Measurements from ENCODE around the gene NTPCR. TPM values are rescaled to one million over a fixed set of nuclear protein-coding genes. Genes with fewer than 3 reads are reported as not detected.

Gene NTPCR
- total RNA-seq, 4 donors from 2014 or later = 24.6 to 37.1 (median 28.4) TPM

DNA sequence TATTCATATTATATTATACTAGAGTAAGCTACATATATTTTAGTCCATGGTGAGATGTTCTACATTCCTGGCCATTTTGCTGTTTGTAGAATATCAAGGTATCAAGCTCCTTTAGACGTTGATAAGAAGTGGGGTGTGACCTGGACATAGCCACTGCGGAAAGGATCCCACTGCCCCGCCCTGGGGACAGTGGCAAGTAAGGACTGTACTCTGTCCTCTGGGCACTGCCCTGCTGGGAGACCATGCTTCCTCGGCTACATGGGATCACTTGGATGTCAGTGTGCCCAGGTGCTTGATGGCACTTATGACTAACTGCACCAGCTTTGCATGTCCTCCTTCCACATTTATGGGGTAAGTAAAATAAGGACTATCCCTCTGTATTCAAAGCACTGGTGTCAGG is 46.3 kb upstream of the NTPCR start:
- WGBS, 2 donors (ENCODE audit: low coverage in 1 of 2) = 83 to 89% methylated on average over 4 of the region's 4 CpGs
- Histone ChIP-seq H3K36me3 (no peaks in the 10 kb centered on the region), H3K27me3 (no peaks in the 10 kb centered on the region), H3K4me3 (no peak overlapping the region), H3K27ac (no peak overlapping the region), H3K4me1 (peaks cover 0 to 16% (median 3%) of the 10 kb centered on the region in 3 donors), H3K9me3 (no peaks in the 10 kb centered on the region)
- TF ChIP-seq, protein P1, sequence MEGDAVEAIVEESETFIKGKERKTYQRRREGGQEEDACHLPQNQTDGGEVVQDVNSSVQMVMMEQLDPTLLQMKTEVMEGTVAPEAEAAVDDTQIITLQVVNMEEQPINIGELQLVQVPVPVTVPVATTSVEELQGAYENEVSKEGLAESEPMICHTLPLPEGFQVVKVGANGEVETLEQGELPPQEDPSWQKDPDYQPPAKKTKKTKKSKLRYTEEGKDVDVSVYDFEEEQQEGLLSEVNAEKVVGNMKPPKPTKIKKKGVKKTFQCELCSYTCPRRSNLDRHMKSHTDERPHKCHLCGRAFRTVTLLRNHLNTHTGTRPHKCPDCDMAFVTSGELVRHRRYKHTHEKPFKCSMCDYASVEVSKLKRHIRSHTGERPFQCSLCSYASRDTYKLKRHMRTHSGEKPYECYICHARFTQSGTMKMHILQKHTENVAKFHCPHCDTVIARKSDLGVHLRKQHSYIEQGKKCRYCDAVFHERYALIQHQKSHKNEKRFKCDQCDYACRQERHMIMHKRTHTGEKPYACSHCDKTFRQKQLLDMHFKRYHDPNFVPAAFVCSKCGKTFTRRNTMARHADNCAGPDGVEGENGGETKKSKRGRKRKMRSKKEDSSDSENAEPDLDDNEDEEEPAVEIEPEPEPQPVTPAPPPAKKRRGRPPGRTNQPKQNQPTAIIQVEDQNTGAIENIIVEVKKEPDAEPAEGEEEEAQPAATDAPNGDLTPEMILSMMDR (IDR thresholded peaks at IDR 0.05) = no peak
- no peak for TF ChIP-seq EP300 (IDR thresholded peaks at IDR 0.05)
- TF ChIP-seq POLR2A (IDR thresholded peaks at IDR 0.05) = no peak
- no peak for TF ChIP-seq POLR2AphosphoS5 (IDR thresholded peaks at IDR 0.05)
- no peak for ATAC-seq

DNA sequence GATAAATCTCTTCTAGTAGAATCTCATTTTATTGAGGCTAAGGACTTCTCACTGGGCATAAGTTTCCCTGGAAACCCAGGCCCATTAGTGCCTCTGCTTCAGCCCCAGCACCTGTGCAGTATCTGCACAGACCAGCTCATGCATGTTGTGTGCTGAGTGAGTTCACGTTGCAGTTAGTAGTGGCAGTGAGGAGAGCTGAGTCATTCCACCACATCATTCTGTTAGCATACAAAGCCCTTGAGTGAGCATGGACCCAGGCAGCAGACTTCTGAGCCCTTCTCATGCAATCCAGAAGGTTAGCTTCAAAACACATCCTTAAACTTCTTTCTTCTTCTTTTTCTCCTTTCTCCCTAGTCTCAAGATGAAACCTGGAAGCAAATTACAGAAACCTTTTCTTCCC is 45.8 kb upstream of the NTPCR start:
- peaks cover 0 to 16% (median 3%) of the 10 kb centered on the region in 3 donors for H3K4me1 ChIP-seq
- no peak for ATAC-seq
- H3K36me3 ChIP-seq = no peaks in the 10 kb centered on the region
- H3K4me3 ChIP-seq = no peak overlapping the region
- TF ChIP-seq, protein P1 (IDR thresholded peaks at IDR 0.05) = no peak
- no peak for TF ChIP-seq EP300 (IDR thresholded peaks at IDR 0.05)
- no peak for TF ChIP-seq POLR2A (IDR thresholded peaks at IDR 0.05)
- TF ChIP-seq POLR2AphosphoS5 (IDR thresholded peaks at IDR 0.05) = no peak
- no peaks in the 10 kb centered on the region for H3K27me3 ChIP-seq
- no peak overlapping the region for H3K27ac ChIP-seq
- H3K9me3 ChIP-seq = no peaks in the 10 kb centered on the region
- WGBS, 2 donors (ENCODE audit: low coverage in 1 of 2) = 50 to 100% methylated on average over 1 of the region's 1 CpG

DNA sequence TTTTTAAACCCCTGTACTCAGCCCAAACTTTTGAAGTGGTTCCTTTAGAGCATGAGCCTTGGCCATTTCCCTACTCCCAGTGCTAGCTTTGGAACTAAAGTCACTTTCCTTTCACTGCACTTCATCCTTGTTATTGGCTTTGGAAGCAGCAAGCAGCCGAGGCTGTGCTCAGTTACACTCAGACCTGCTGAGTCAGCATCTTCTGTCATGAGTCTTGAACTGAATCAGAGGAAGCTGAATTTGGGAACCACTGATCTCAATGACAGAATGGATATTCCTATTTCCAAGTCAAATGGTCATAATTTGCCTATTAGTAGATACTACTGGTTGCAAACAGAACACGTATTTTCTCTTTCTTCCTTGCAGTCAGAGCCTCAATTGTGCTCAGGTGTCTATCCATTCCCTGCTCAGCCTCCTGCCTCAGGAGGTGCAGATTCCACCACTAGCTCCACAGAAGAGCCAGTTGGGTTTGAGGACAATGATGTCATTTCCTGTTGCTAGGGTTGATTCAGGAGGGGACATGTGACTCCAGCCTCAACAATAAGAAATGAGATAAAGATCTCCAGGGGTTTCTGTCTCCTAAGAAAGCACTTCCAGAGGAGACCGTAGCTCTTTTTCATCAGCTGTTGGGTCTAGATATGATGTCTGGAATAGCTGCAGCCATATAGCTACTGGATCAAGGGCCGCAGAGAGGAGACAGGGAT is 44.9 kb upstream of the NTPCR start:
- 87 to 92% methylated on average over 3 of the region's 4 CpGs for WGBS, 2 donors (ENCODE audit: low coverage in 1 of 2)
- Histone ChIP-seq H3K27me3 (no peaks in the 10 kb centered on the region), H3K36me3 (no peaks in the 10 kb centered on the region), H3K4me3 (no peak overlapping the region), H3K9me3 (no peaks in the 10 kb centered on the region), H3K4me1 (peaks cover 0 to 14% (median 3%) of the 10 kb centered on the region in 3 donors), H3K27ac (no peak overlapping the region)
- TF ChIP-seq, protein P1 (IDR thresholded peaks at IDR 0.05) = no peak
- TF ChIP-seq EP300 (IDR thresholded peaks at IDR 0.05) = no peak
- ATAC-seq = no peak

DNA sequence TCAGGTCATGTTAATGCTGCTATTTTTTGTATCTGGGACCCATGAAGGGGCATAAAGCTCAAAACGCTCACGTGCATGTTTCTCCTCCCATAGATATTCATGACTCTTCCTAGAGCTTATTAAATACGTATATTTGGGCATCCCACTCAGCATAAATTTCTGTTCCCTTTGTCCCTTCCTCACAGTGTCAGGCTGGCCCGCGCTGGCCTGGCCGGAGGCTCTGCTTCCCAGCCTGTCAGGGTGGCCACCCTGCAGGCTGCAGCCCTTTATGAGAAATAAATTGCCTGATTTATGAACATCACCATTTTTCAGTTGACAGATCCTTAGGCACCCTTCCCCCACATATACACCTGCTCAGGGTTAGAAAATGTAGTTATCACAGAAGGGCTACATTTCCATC is 44.0 kb upstream of the NTPCR start:
- Histone ChIP-seq H3K27ac (no peak overlapping the region), H3K27me3 (no peaks in the 10 kb centered on the region), H3K4me3 (no peak overlapping the region), H3K9me3 (no peaks in the 10 kb centered on the region), H3K4me1 (peaks cover 0 to 4% (median 0%) of the 10 kb centered on the region in 3 donors), H3K36me3 (no peaks in the 10 kb centered on the region)
- TF ChIP-seq, protein P1 (IDR thresholded peaks at IDR 0.05) = no peak
- TF ChIP-seq POLR2A (IDR thresholded peaks at IDR 0.05) (no peak), EP300 (IDR thresholded peaks at IDR 0.05) (no peak), POLR2AphosphoS5 (IDR thresholded peaks at IDR 0.05) (no peak)
- 94 to 98% methylated on average over 6 of the region's 6 CpGs for WGBS, 2 donors (ENCODE audit: low coverage in 1 of 2)
- ATAC-seq = no peak

DNA sequence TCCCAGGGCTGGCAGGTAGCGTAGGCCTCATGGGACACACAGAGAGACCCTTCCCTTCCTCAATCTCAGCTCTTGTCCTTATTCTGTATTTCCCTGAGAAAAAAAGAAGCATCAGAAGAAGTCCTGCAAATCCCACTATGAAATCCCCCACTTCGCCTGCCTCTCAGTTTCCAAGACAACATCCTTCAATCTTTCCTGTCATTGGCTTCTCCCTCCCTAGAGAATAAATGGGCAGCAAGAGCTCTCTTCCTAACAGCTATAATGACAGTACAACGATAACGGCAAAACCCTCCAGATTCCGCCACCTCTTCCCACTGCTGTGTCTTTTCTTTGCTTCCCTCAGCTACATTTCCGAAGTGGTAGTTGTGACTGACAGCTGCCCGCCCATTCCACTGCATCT is 41.6 kb upstream of the NTPCR start:
- WGBS, 2 donors (ENCODE audit: low coverage in 1 of 2) = 91 to 92% methylated on average over 7 of the region's 7 CpGs

More for the DNA sequence above, 41.6 kb upstream of the NTPCR start:
- no peaks in the 10 kb centered on the region for H3K36me3 ChIP-seq
- no peaks in the 10 kb centered on the region for H3K4me1 ChIP-seq
- H3K4me3 ChIP-seq = no peak overlapping the region
- no peak for ATAC-seq
- no peaks in the 10 kb centered on the region for H3K27me3 ChIP-seq
- no peak overlapping the region for H3K27ac ChIP-seq
- no peaks in the 10 kb centered on the region for H3K9me3 ChIP-seq
- TF ChIP-seq, protein P1 (IDR thresholded peaks at IDR 0.05) = no peak
- no peak for TF ChIP-seq POLR2A (IDR thresholded peaks at IDR 0.05)
- TF ChIP-seq POLR2AphosphoS5 (IDR thresholded peaks at IDR 0.05) = no peak
- no peak for TF ChIP-seq EP300 (IDR thresholded peaks at IDR 0.05)

Measured in gastroesophageal sphincter (tissue), 4 donors.